Measurements from ENCODE around the gene PGAP3. TPM values are rescaled to one million over a fixed set of nuclear protein-coding genes. Genes with fewer than 3 reads are reported as not detected.

PGAP3 gene
- total RNA-seq, 1 experiment from 2014 or later, result 29.0 TPM

GRCh38 chr17:39636927-39637736 is 50.7 kb downstream of the PGAP3 start, which contains the start of gene STARD3:
STARD3 (plus strand) TSS chr17:39637144; CDS start chr17:39653532, 16,388 bp downstream.
- H3K4ac ChIP-seq (ENCODE audit: low read depth, low read length), result no peak within 1 kb of the TSS
- H3K4me2 ChIP-seq (ENCODE audit: insufficient read depth, insufficient read length, low read length), result peak within 1 kb of the TSS; percentile 99
- no peak within 1 kb of the TSS for H3T11ph ChIP-seq (ENCODE audit: low read length)
- Mint-ChIP-seq H3K4me1 (peaks cover 61 to 62% of the 10 kb centered on the region in 2 experiments), H3K27me3 (ENCODE audit: low read depth) (no peaks in the 10 kb centered on the region), H3K36me3 (ENCODE audit: insufficient read depth in 1 of 3, low read depth in 3 of 3) (peaks cover 0 to 3% (median 0%) of the 10 kb centered on the region in 3 experiments; a peak in 3 of 7 replicates), H3K4me3 (peak within 1 kb of the TSS; percentile 91 to 96), H3K9me3 (no peaks in the 10 kb centered on the region), H3K27ac (peak within 1 kb of the TSS; percentile 42 to 91 (median 75); a peak in 5 of 7 replicates)
- no peak within 1 kb of the TSS for H3K27ac ChIP-seq (ENCODE audit: insufficient read length, low read depth, low read length)
- no CpG with 5 or more reads among the region's 69 CpGs for WGBS (ENCODE audit: extremely low coverage, insufficient read length, low lambda C conversion rate)
- H4K20me1 ChIP-seq (ENCODE audit: control insufficient read depth, insufficient read depth, insufficient read length), result no peaks in the 10 kb centered on the region
- no peak within 1 kb of the TSS for H2BK20ac ChIP-seq (ENCODE audit: low read depth, low read length, poor library complexity, severe bottlenecking)
- H3K9ac ChIP-seq (ENCODE audit: extremely low read depth, insufficient read length, low read length), result peak within 1 kb of the TSS; percentile 57
- no peak within 1 kb of the TSS for H2AFZ ChIP-seq (ENCODE audit: low read length)
- no peak within 1 kb of the TSS for H2BK12ac ChIP-seq (ENCODE audit: insufficient read length, low read depth, low read length)
- H4K91ac ChIP-seq (ENCODE audit: insufficient read length, low read depth, low read length), result no peak within 1 kb of the TSS
- no peak within 1 kb of the TSS; the same call in 1 of the 2 replicates for H2BK15ac ChIP-seq (ENCODE audit: low read depth, low read length)
- H3K79me2 ChIP-seq (ENCODE audit: insufficient read depth, low read length), result no peaks in the 10 kb centered on the region; the same call in 1 of the 2 replicates
- H3K27me3 ChIP-seq (ENCODE audit: insufficient read depth, low read length), result no peaks in the 10 kb centered on the region
- peaks cover 8% of the 10 kb centered on the region for H3K23me2 ChIP-seq (ENCODE audit: insufficient read length, low read depth, low read length, poor library complexity, severe bottlenecking)
- no peak within 1 kb of the TSS for H4K5ac ChIP-seq (ENCODE audit: insufficient read length, low read depth, low read length)
- H3K18ac ChIP-seq (ENCODE audit: insufficient read length, low read depth, low read length), result peak within 1 kb of the TSS; percentile 47
- H2BK5ac ChIP-seq (ENCODE audit: insufficient read length, low read length), result no peak within 1 kb of the TSS
- no peak within 1 kb of the TSS for H4K8ac ChIP-seq (replicated peaks; ENCODE audit: insufficient read length, low read depth, low read length)
- H2BK120ac ChIP-seq (ENCODE audit: low read depth, low read length, poor library complexity, severe bottlenecking), result no peak within 1 kb of the TSS
- no peaks in the 10 kb centered on the region for H3K79me1 ChIP-seq (ENCODE audit: insufficient read depth, low read depth, low read length, poor library complexity, severe bottlenecking)
- H2AK5ac ChIP-seq (ENCODE audit: insufficient read length, low read length), result no peak within 1 kb of the TSS
- H3K9me3 ChIP-seq (ENCODE audit: control insufficient read depth, low read depth, low read length), result no peaks in the 10 kb centered on the region
- H3K23ac ChIP-seq (ENCODE audit: insufficient read length, low read depth, low read length), result no peak within 1 kb of the TSS
- no peak within 1 kb of the TSS for H3K56ac ChIP-seq (ENCODE audit: insufficient read length, low read depth, low read length)
- peak within 1 kb of the TSS; percentile 74 for H3K14ac ChIP-seq (ENCODE audit: insufficient read depth, low read length)
- peak; percentile 97 for DNase-seq
- H3K4me1 ChIP-seq (ENCODE audit: insufficient read depth, low read length), result peaks cover 12% of the 10 kb centered on the region; the same call in 1 of the 2 replicates
- TF ChIP-seq CTCF (conservative IDR thresholded peaks at IDR 0.05), result peak; percentile 26; the same call in 1 of the 3 replicates
